HEK293T (cell line): ENCODE results near the gene SH3RF3.

Experiments used
- ARNT ChIP-seq: fragments of 450-650 bp; IDR thresholded peaks from 2 replicates; pipeline ENCODE4 v1.6.1; 2017; ENCODE audit warnings: mild to moderate bottlenecking
- BHLHE40 ChIP-seq: fragments of 450-650 bp; IDR thresholded peaks from 2 replicates; pipeline ENCODE4 v1.6.1; 2016; ENCODE audit warnings: mild to moderate bottlenecking, moderate library complexity, borderline replicate concordance
- ELF4 ChIP-seq: fragments of 450-650 bp; IDR thresholded peaks from 2 replicates; pipeline ENCODE4 v1.6.1; 2017; ENCODE audit warnings: antibody characterized with exemption
- FOXA1 ChIP-seq: fragments of 450-650 bp; IDR thresholded peaks from 2 replicates; pipeline ENCODE4 v1.6.1; 2016; ENCODE audit warnings: mild to moderate bottlenecking
- FOXK2 ChIP-seq: fragments of 450-650 bp; IDR thresholded peaks from 2 replicates; pipeline ENCODE4 v1.6.1; 2016; ENCODE audit warnings: mild to moderate bottlenecking
- FOXM1 ChIP-seq: fragments of 450-650 bp; IDR thresholded peaks from 2 replicates; pipeline ENCODE4 v1.6.1; 2017; ENCODE audit warnings: mild to moderate bottlenecking, borderline replicate concordance
- HDGF ChIP-seq: fragments of 450-650 bp; IDR thresholded peaks from 2 replicates; pipeline ENCODE4 v1.6.1; 2017; ENCODE audit warnings: antibody characterized with exemption, borderline replicate concordance
- NFRKB ChIP-seq: fragments of 450-650 bp; IDR thresholded peaks from 2 replicates; pipeline ENCODE4 v1.6.1; 2016; ENCODE audit warnings: mild to moderate bottlenecking, moderate library complexity
- SP1 ChIP-seq: fragments of 450-650 bp; IDR thresholded peaks from 2 replicates; pipeline ENCODE4 v1.6.1; 2017
- SUZ12 ChIP-seq: fragments of 450-650 bp; IDR thresholded peaks from 2 replicates; pipeline ENCODE4 v1.6.1; 2016; ENCODE audit warnings: mild to moderate bottlenecking
- TARDBP ChIP-seq: fragments of 450-650 bp; IDR thresholded peaks from 2 replicates; pipeline ENCODE4 v1.6.1; 2016
- TF ChIP-seq, protein P1 (sequence below): fragments of 450-650 bp; IDR thresholded peaks from 2 replicates; pipeline ENCODE4 v1.6.1; 2016

DNA sequence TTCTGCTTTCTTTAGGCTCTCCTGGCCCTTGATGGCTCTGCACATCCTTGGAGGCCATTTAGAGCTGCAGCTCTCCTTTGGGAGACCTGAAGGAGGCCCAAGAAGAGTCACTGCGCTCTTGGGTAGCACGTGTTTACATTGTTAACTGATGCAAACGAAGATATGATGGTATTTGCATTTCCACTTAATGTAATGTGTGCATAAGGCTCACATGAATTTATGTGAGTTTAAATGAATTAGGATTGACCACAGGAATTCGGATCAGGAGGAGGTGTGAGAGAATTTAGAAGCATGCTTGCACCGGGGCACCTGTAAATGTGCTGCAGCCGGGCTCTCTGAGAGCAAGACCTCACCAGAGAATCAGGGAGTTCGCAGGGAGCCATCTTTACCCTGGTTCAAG, 7.5 kb downstream of the SH3RF3 start:
- TF ChIP-seq FOXK2, result no peak
- no peak for TF ChIP-seq TARDBP
- no peak for TF ChIP-seq BHLHE40
- no peak for TF ChIP-seq SUZ12
- no peak for TF ChIP-seq FOXA1
- no peak for TF ChIP-seq HDGF
- no peak for TF ChIP-seq SP1
- no peak for TF ChIP-seq ARNT
- TF ChIP-seq FOXM1, result no peak
- TF ChIP-seq, protein P1, sequence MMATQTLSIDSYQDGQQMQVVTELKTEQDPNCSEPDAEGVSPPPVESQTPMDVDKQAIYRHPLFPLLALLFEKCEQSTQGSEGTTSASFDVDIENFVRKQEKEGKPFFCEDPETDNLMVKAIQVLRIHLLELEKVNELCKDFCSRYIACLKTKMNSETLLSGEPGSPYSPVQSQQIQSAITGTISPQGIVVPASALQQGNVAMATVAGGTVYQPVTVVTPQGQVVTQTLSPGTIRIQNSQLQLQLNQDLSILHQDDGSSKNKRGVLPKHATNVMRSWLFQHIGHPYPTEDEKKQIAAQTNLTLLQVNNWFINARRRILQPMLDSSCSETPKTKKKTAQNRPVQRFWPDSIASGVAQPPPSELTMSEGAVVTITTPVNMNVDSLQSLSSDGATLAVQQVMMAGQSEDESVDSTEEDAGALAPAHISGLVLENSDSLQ, result no peak
- TF ChIP-seq ELF4, result no peak
- no peak for TF ChIP-seq NFRKB
